ENCODE measurements around the gene LIN7C. TPM values are rescaled to one million over a fixed set of nuclear protein-coding genes. Genes with fewer than 3 reads are reported as not detected.

The LIN7C gene
- total RNA-seq, 2 donors from 2014 or later: 30.0 to 48.7 TPM

GRCh38 chr11:27551127-27551526, 44.6 kb upstream of the LIN7C start:
- no peaks in the 10 kb centered on the region for H3K4me1 ChIP-seq (replicated peaks)
- H3K27me3 ChIP-seq (replicated peaks; ENCODE audit: insufficient read depth): no peaks in the 10 kb centered on the region
- no peak for DNase-seq (ENCODE audit: low spot score)
- H3K27ac ChIP-seq: no peak overlapping the region
- no peak for TF ChIP-seq CTCF (IDR thresholded peaks at IDR 0.05)
- no peak for TF ChIP-seq POLR2A (IDR thresholded peaks at IDR 0.05)
- no peak for TF ChIP-seq POLR2AphosphoS5 (IDR thresholded peaks at IDR 0.05)
- intact Hi-C loops (cut with DNase I): no loop called here
- H3K9me3 ChIP-seq: no peaks in the 10 kb centered on the region
- H3K4me3 ChIP-seq: no peak overlapping the region
- no peaks in the 10 kb centered on the region for H3K36me3 ChIP-seq

DNA sequence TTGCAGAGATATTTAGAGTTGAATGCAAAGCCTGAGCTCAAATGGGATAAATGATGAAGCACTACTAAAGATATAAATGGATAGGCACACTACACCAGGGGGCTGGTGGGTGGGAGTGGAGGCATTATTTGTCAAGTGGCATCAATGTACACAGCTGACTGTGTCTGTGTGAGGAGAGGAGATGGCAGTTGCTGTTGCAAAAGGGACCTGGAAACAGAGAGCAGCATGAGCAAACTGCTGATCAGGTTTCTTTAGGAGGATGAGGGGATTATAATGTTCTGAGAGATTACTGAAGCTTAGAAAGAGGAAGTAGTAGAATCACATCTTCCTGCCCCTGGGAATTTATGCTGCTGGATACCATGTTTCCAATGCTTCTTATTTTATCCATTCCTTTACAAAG, 39.4 kb upstream of the LIN7C start:
- Histone ChIP-seq H3K4me3 (no peak overlapping the region), H3K36me3 (no peaks in the 10 kb centered on the region), H3K27me3 (replicated peaks; ENCODE audit: insufficient read depth) (no peaks in the 10 kb centered on the region), H3K27ac (no peak overlapping the region), H3K9me3 (no peaks in the 10 kb centered on the region), H3K4me1 (replicated peaks) (no peaks in the 10 kb centered on the region)
- no peak for DNase-seq (ENCODE audit: low spot score)
- intact Hi-C loops (cut with DNase I): no loop called here
- TF ChIP-seq POLR2AphosphoS5 (IDR thresholded peaks at IDR 0.05) (no peak), POLR2A (IDR thresholded peaks at IDR 0.05) (no peak), CTCF (IDR thresholded peaks at IDR 0.05) (no peak)

- Histone ChIP-seq H3K36me3 (no peaks in the 10 kb centered on the region), H3K27ac (no peak overlapping the region), H3K9me3 (no peaks in the 10 kb centered on the region), H3K4me3 (no peak overlapping the region), H3K27me3 (replicated peaks; ENCODE audit: insufficient read depth) (no peaks in the 10 kb centered on the region), H3K4me1 (replicated peaks) (no peaks in the 10 kb centered on the region)
- WGBS: 95% methylated on average over 3 of the region's 3 CpGs
- intact Hi-C loops (cut with DNase I): no loop called here
- no peak for TF ChIP-seq POLR2A (IDR thresholded peaks at IDR 0.05)
- no peak for TF ChIP-seq CTCF (IDR thresholded peaks at IDR 0.05)
- no peak for TF ChIP-seq POLR2AphosphoS5 (IDR thresholded peaks at IDR 0.05)
- no peak for DNase-seq (ENCODE audit: low spot score)
Measured at GRCh38 chr11:27545035-27545434, 38.5 kb upstream of the LIN7C start.

DNA sequence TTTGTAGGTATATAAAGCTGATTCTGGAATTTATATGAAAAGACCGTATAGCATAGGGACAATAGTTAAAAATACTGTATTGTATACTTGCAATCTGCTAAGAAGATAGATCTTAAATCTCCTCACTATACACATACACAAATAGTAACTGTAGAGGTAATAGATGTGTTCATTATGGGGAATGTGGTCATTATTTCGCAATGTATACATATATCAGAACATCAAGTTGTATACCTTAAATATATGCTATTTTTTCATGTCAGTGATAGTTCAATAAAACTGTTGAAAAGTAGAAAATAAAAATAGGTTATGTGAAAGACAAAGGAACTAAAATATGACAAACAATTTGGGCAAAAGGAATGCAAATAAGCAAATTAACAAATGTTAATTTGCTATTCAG, 35.2 kb upstream of the LIN7C start:
- TF ChIP-seq CTCF (IDR thresholded peaks at IDR 0.05) (no peak), POLR2AphosphoS5 (IDR thresholded peaks at IDR 0.05) (no peak), POLR2A (IDR thresholded peaks at IDR 0.05) (no peak)
- no peak for DNase-seq (ENCODE audit: low spot score)
- Histone ChIP-seq H3K9me3 (no peaks in the 10 kb centered on the region), H3K4me1 (replicated peaks) (no peaks in the 10 kb centered on the region), H3K27me3 (replicated peaks; ENCODE audit: insufficient read depth) (no peaks in the 10 kb centered on the region), H3K36me3 (no peaks in the 10 kb centered on the region), H3K4me3 (no peak overlapping the region), H3K27ac (no peak overlapping the region)
- intact Hi-C loops (cut with DNase I): no loop called here
- WGBS: 95% methylated on average over 2 of the region's 2 CpGs

DNA sequence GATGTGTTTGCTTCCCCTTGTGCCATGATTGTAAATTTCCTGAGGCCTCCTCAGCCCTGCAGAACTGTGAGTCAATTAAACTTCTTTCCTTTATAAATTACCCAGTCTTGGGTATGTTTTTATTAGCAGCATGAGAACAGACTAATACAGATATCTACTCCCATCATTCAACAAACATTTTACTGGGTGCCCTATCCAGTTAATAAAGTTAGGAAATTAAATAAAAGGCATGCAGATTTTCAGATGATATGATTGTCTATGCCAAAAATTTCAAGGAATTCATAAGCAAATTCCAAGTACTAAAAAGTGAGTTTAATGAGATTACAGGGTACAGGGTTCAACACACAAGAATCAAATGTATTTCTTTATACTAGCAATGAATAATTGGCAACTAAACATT, 33.5 kb upstream of the LIN7C start:
- no peak for DNase-seq (ENCODE audit: low spot score)
- H3K27ac ChIP-seq: no peak overlapping the region
- TF ChIP-seq CTCF (IDR thresholded peaks at IDR 0.05) (no peak), POLR2A (IDR thresholded peaks at IDR 0.05) (no peak), POLR2AphosphoS5 (IDR thresholded peaks at IDR 0.05) (no peak)
- H3K36me3 ChIP-seq: no peaks in the 10 kb centered on the region
- no peaks in the 10 kb centered on the region for H3K9me3 ChIP-seq
- no peaks in the 10 kb centered on the region for H3K27me3 ChIP-seq (replicated peaks; ENCODE audit: insufficient read depth)
- H3K4me3 ChIP-seq: no peak overlapping the region
- intact Hi-C loops (cut with DNase I): no loop called here
- H3K4me1 ChIP-seq (replicated peaks): no peaks in the 10 kb centered on the region
